H54 (cell line): ENCODE data around the gene CNTNAP2.
A peak's percentile ranks its signal among the peaks of the same experiment; 100 is the strongest.

Experiments
- DNase-seq: peaks from one replicate; pipeline ENCODE4 v3.0.0; 2011; ENCODE audit warnings: low spot score, mixed read lengths; ENCODE audit not compliant: insufficient read length
- FAIRE-seq: peaks from 3 replicates; lab custom pipeline; 2011; peaks lifted over from hg19 to GRCh38; lab: Jason Lieb, UNC
- POLR2A ChIP-seq: IDR thresholded peaks from 2 replicates; pipeline ENCODE4 v1.6.1; 2011; ENCODE audit warnings: low read depth, mild to moderate bottlenecking, low read length

CNTNAP2 gene

GRCh38 chr7:147136352-147136751, 1019.8 kb downstream of the CNTNAP2 start:
- no peak for TF ChIP-seq POLR2A
- no peak for FAIRE-seq

GRCh38 chr7:147145194-147145593, 1028.6 kb downstream of the CNTNAP2 start:
- no peak for TF ChIP-seq POLR2A
- FAIRE-seq, result no peak
- no peak for DNase-seq

More at GRCh38 chr7:147136352-147136751, 1019.8 kb downstream of the CNTNAP2 start:
- DNase-seq, result no peak

GRCh38 chr7:147146169-147146568, 1029.6 kb downstream of the CNTNAP2 start:
- FAIRE-seq (no peak), DNase-seq (no peak)
- no peak for TF ChIP-seq POLR2A

DNA sequence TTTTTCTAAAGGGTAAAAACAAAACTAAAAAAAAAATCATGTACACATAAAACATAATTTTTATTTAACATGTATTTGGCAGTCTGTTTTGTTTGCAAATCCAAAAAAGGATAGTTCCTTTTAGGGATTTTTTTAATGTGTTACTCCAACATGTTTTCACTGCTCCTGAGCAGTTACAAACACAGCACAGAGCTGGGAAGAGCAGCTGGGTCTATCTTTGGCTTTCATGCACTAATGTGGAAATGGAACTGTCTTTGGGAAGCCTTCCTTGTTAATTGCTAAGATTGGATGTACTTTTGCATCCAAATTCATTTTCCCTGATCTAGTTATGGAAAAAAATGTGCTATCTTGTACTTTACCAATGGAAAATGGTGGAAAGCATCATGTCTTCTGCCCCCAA, 1035.1 kb downstream of the CNTNAP2 start:
- FAIRE-seq, result no peak
- no peak for DNase-seq
- no peak for TF ChIP-seq POLR2A

DNA sequence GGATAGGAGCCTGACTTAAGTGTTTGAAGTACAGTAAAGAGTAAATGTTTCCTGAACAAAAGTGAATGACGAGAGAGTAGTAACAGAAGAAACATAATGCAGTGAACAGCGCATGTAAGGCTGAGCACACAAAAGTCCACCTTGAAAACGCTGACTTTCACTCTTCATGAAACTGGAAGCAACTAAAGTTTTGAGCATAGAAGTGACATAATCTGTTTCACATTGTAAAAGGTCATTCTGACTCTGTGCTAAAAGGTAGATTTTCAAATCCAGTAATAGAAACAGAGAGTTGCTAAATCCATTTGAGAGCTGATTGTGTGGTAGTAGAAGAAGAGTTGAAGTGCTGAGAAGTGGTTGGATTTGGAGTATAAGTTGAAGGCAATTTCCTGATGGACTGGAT, 1037.0 kb downstream of the CNTNAP2 start:
- no peak for DNase-seq
- no peak for FAIRE-seq
- TF ChIP-seq POLR2A, result no peak

DNA sequence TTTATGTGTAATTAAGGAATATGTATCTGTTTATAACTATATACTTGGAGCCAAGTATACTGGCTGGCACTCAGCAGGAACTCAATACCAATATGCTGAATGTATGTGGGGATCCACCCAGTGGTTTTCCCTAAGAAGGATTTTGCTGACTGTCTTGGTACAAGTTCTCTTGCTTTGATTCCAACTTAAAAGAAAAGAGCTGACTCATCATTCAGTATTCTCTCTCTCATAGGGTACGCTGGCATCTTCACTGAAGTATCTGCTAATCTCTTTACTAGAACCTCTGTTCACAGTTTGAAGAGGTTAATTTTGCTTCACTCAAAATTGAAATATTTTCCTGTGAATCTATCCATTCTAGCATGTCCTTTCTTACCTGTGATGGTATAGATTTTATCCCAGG, 1044.8 kb downstream of the CNTNAP2 start:
- TF ChIP-seq POLR2A, result no peak
- DNase-seq, result no peak
- no peak for FAIRE-seq

- no peak for DNase-seq
- TF ChIP-seq POLR2A, result no peak
- no peak for FAIRE-seq
Measured at GRCh38 chr7:147170341-147171012, 1053.9 kb downstream of the CNTNAP2 start.

GRCh38 chr7:147171013-147171391, 1054.4 kb downstream of the CNTNAP2 start:
- TF ChIP-seq POLR2A, result no peak
- no peak for FAIRE-seq
- DNase-seq, result no peak

GRCh38 chr7:147173883-147174282, 1057.3 kb downstream of the CNTNAP2 start:
- no peak for TF ChIP-seq POLR2A
- FAIRE-seq, result no peak
- DNase-seq, result no peak

GRCh38 chr7:147182874-147183273, 1066.3 kb downstream of the CNTNAP2 start:
- TF ChIP-seq POLR2A, result no peak
- no peak for FAIRE-seq
- no peak for DNase-seq

DNA sequence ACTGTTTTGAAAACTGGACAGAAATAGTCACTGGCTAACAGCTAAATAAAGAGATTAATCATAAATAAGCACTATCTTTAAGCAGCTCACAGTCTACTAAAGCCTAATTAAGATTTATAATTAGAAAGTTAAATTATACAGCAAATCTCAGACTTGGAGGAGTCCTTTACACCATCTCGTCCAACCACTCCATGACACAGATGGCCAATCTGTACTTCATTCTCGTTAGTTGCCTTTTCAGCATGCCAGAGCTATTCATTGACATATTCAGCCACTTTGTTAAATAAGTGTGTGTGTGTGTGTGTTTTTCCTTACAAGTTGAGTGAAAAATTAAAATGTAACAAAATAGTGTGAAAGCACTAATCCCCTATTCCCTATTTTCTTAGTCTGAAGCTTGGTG, 1066.7 kb downstream of the CNTNAP2 start:
- DNase-seq (no peak), FAIRE-seq (no peak)
- TF ChIP-seq POLR2A, result no peak

DNA sequence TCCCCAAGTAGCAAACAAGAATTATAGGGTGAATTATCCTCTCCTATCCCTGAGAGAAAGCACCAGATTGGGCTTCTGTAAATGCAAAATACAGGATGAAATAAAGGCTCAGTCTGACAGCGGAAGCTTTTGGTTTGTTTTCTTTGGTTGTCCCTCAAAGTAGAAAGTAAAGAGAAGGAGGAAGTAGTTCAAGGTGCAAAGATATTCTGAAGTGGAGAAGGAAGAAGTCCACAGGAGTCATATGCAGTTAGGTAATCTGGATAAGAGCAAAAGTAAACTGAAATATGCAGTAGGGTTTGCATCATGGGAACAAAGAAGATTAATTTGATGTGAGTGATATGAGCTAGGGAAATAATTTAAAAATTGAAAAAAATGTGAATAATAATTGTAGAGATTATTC, 1071.9 kb downstream of the CNTNAP2 start:
- no peak for DNase-seq
- FAIRE-seq, result no peak
- no peak for TF ChIP-seq POLR2A

DNA sequence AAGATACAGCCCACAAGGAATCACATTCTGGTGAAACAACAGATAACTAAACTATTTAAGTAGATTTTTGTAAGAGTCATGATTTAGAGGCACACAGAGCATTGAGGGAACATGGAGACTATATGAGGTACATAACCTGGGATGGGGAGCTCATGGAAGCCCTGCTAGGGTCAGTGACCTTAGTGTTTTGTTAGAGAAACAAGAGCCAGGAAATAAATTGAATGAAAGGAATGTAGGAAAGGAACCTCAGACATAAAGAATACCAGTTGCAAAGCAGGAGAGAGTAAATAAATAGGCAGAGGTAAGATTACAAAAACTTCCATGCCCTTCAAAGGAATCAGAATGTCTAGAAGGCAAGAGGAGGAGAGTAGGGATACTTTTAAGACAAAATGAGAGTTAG, 1076.9 kb downstream of the CNTNAP2 start:
- no peak for FAIRE-seq
- DNase-seq, result no peak
- no peak for TF ChIP-seq POLR2A

GRCh38 chr7:147196481-147196880, 1079.9 kb downstream of the CNTNAP2 start:
- DNase-seq (no peak), FAIRE-seq (no peak)

DNA sequence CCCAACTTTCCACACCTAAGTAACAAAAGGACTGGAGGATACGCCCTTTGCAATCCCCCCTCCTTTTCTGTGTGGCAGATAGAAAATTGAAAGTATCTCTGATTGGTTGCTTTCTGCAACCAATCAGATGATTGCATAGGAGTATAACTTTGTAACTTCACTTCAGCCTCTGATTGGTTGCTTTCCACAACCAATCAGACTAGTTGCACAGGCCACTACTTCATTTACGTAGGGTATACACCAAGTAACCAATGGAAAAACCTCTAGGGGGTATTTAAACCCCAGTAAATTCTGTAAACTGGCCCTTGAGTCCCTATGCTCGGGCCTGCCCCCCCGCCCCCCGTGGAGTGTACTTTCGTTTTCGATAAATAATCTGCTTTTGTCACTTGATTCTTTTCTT, 1080.4 kb downstream of the CNTNAP2 start:
- DNase-seq (peak; percentile 2), FAIRE-seq (peak; percentile 82)
- no peak for TF ChIP-seq POLR2A

More at GRCh38 chr7:147196481-147196880, 1079.9 kb downstream of the CNTNAP2 start:
- TF ChIP-seq POLR2A, result no peak
